H9 (cell line): Measurements from ENCODE around the gene UNC80. TPM values are rescaled to one million over a fixed set of nuclear protein-coding genes. Genes with fewer than 3 reads are reported as not detected.

Source experiments
- DNase-seq: peaks from one replicate; pipeline ENCODE4 v3.0.0-alpha.2; 2017
- H2AFZ ChIP-seq: one replicate; pipeline ENCODE4 v1.6.1; 2013; ENCODE audit warnings: mild to moderate bottlenecking, low read length, control low read depth, moderate library complexity
- H2AK5ac ChIP-seq: 2 replicates; pipeline ENCODE4 v1.6.1; 2013; ENCODE audit warnings: low read length, control low read depth, mixed read lengths; ENCODE audit not compliant: insufficient read length
- H2BK120ac ChIP-seq: one replicate; pipeline ENCODE4 v1.6.1; 2013; ENCODE audit warnings: low read depth, mild to moderate bottlenecking, low read length, control low read depth, inconsistent platforms; ENCODE audit not compliant: poor library complexity, severe bottlenecking
- H2BK12ac ChIP-seq: 2 replicates; pipeline ENCODE4 v1.6.1; 2013; ENCODE audit warnings: low read length, control low read depth, mixed read lengths, low read depth; ENCODE audit not compliant: insufficient read length
- H2BK15ac ChIP-seq: 2 replicates; pipeline ENCODE4 v1.6.1; 2013; ENCODE audit warnings: low read depth, low read length, control low read depth
- H2BK20ac ChIP-seq: one replicate; pipeline ENCODE4 v1.6.1; 2013; ENCODE audit warnings: low read depth, mild to moderate bottlenecking, low read length, control low read depth, inconsistent platforms; ENCODE audit not compliant: poor library complexity, severe bottlenecking
- H2BK5ac ChIP-seq: 2 replicates; pipeline ENCODE4 v1.6.1; 2013; ENCODE audit warnings: low read length, control low read depth, mixed read lengths; ENCODE audit not compliant: insufficient read length
- H3K14ac ChIP-seq: 2 replicates; pipeline ENCODE4 v1.6.1; 2013; ENCODE audit warnings: low read length, control low read depth; ENCODE audit not compliant: insufficient read depth
- H3K18ac ChIP-seq: 2 replicates; pipeline ENCODE4 v1.6.1; 2013; ENCODE audit warnings: low read depth, mild to moderate bottlenecking, mixed read lengths, low read length, control low read depth; ENCODE audit not compliant: insufficient read length
- H3K23ac ChIP-seq: 2 replicates; pipeline ENCODE4 v1.6.1; 2013; ENCODE audit warnings: low read length, control low read depth, mixed read lengths, low read depth; ENCODE audit not compliant: insufficient read length
- H3K23me2 ChIP-seq: 2 replicates; pipeline ENCODE4 v1.6.1; 2013; ENCODE audit warnings: low read depth, mild to moderate bottlenecking, mixed read lengths, low read length, control low read depth; ENCODE audit not compliant: insufficient read length, poor library complexity, severe bottlenecking
- H3K27ac ChIP-seq: 2 replicates; pipeline ENCODE4 v1.5.1; 2013; ENCODE audit warnings: low read length, control low read depth, mixed read lengths, low read depth; ENCODE audit not compliant: insufficient read length
- H3K27me3 ChIP-seq: 2 replicates; pipeline ENCODE4 v1.6.1; 2013; ENCODE audit warnings: low read length, control low read depth, inconsistent platforms; ENCODE audit not compliant: insufficient read depth
- H3K4ac ChIP-seq: 2 replicates; pipeline ENCODE4 v1.6.1; 2013; ENCODE audit warnings: low read depth, mild to moderate bottlenecking, control low read depth, inconsistent platforms, low read length, moderate library complexity
- H3K4me1 ChIP-seq: 2 replicates; pipeline ENCODE4 v1.6.1; 2013; ENCODE audit warnings: low read length, control low read depth, inconsistent platforms; ENCODE audit not compliant: insufficient read depth
- H3K4me2 ChIP-seq: 2 replicates; pipeline ENCODE4 v1.6.1; 2013; ENCODE audit warnings: low read length, control low read depth, mixed read lengths; ENCODE audit not compliant: insufficient read length, insufficient read depth
- H3K56ac ChIP-seq: 2 replicates; pipeline ENCODE4 v1.6.1; 2013; ENCODE audit warnings: low read depth, mild to moderate bottlenecking, mixed read lengths, low read length, control low read depth; ENCODE audit not compliant: insufficient read length
- H3K79me1 ChIP-seq: 2 replicates; pipeline ENCODE4 v1.6.1; 2013; ENCODE audit warnings: low read depth, mild to moderate bottlenecking, moderate library complexity, low read length, control low read depth, inconsistent platforms; ENCODE audit not compliant: insufficient read depth, poor library complexity, severe bottlenecking
- H3K79me2 ChIP-seq: 2 replicates; pipeline ENCODE4 v1.6.1; 2013; ENCODE audit warnings: low read length, control low read depth, inconsistent platforms; ENCODE audit not compliant: insufficient read depth
- H3K9ac ChIP-seq: 2 replicates; pipeline ENCODE4 v1.6.1; 2013; ENCODE audit warnings: low read length, control low read depth, mixed read lengths; ENCODE audit not compliant: insufficient read length; ENCODE audit errors: extremely low read depth
- H3K9me3 ChIP-seq: one replicate; pipeline ENCODE4 v1.6.1; 2013; ENCODE audit warnings: low read depth, low read length, inconsistent platforms; ENCODE audit not compliant: control insufficient read depth
- H3T11ph ChIP-seq: one replicate; pipeline ENCODE4 v1.6.1; 2013; ENCODE audit warnings: mild to moderate bottlenecking, low read length, control low read depth, inconsistent platforms
- H4K20me1 ChIP-seq: one replicate; pipeline ENCODE4 v1.6.1; 2013; ENCODE audit not compliant: control insufficient read depth, insufficient read length, insufficient read depth
- H4K5ac ChIP-seq: 2 replicates; pipeline ENCODE4 v1.6.1; 2013; ENCODE audit warnings: low read depth, mild to moderate bottlenecking, mixed read lengths, low read length, control low read depth; ENCODE audit not compliant: insufficient read length
- H4K8ac ChIP-seq: replicated peaks from 2 replicates; pipeline ENCODE4 v1.6.1; 2013; ENCODE audit warnings: low read length, control low read depth, mixed read lengths, low read depth; ENCODE audit not compliant: insufficient read length
- H4K91ac ChIP-seq: 2 replicates; pipeline ENCODE4 v1.6.1; 2013; ENCODE audit warnings: low read depth, mild to moderate bottlenecking, moderate library complexity, mixed read lengths, low read length, control low read depth; ENCODE audit not compliant: insufficient read length
- H3K27ac Mint-ChIP-seq, 3 experiments: 2 replicates in 2 of 3; 3 replicates in 1 of 3; pipeline ENCODE4 v1.8.0; 2020 to 2021; ENCODE audit warnings: mixed read lengths in 3 of 3, mild to moderate bottlenecking in 1 of 3, moderate library complexity in 1 of 3
- H3K27me3 Mint-ChIP-seq: 2 replicates; pipeline ENCODE4 v1.8.0; 2021; ENCODE audit warnings: low read depth, mild to moderate bottlenecking, moderate library complexity, mixed read lengths
- H3K36me3 Mint-ChIP-seq, 3 experiments: 2 replicates in 2 of 3; 3 replicates in 1 of 3; pipeline ENCODE4 v1.8.0; 2020 to 2021; ENCODE audit warnings: low read depth in 3 of 3, mixed read lengths in 3 of 3; ENCODE audit not compliant: insufficient read depth in 1 of 3
- H3K4me1 Mint-ChIP-seq, 2 experiments: 2 replicates each; pipeline ENCODE4 v1.8.0; 2020; ENCODE audit warnings: mixed read lengths in 2 of 2
- H3K4me3 Mint-ChIP-seq, 2 experiments: 2 replicates in 1 of 2; 3 replicates in 1 of 2; pipeline ENCODE4 v1.8.0; 2020 to 2021; ENCODE audit warnings: mild to moderate bottlenecking in 2 of 2, mixed read lengths in 2 of 2, moderate library complexity in 1 of 2
- H3K9me3 Mint-ChIP-seq, 2 experiments: 2 replicates in 1 of 2; 3 replicates in 1 of 2; pipeline ENCODE4 v1.8.0; 2020; ENCODE audit warnings: mild to moderate bottlenecking in 2 of 2, mixed read lengths in 2 of 2, moderate library complexity in 1 of 2
- CTCF ChIP-seq: fragments of 200-600 bp; sonication (generic); conservative IDR thresholded peaks from 3 replicates; pipeline ENCODE4 v1.8.0; 2021; ENCODE audit warnings: antibody characterized with exemption, mild to moderate bottlenecking
- WGBS: extraction: QIAGEN DNeasy Blood & Tissue Kit; methylation state at CpG from one replicate; pipeline ENCODE4 v1.1.7; 2013; ENCODE audit warnings: missing lambda C conversion rate, low lambda C conversion rate, mixed read lengths; ENCODE audit not compliant: insufficient read length; ENCODE audit errors: extremely low coverage; 5-methylcytosine and 5-hydroxymethylcytosine counted together
- total RNA-seq: library from RNA; stranded (reverse); gene quantifications from 2 replicates; pipeline ENCODE4 v1.2.1, GENCODE V29; 2021

Gene UNC80
- total RNA-seq, 1 experiment from 2014 or later: 0.52 TPM

GRCh38 chr2:209901172-209901571 is 129.5 kb downstream of the UNC80 start:
- Histone ChIP-seq H3K4me1 (no peaks in the 10 kb centered on the region), H2BK12ac (no peak overlapping the region), H2AK5ac (no peak overlapping the region), H2BK15ac (no peak overlapping the region), H4K20me1 (no peaks in the 10 kb centered on the region), H3K27me3 (no peaks in the 10 kb centered on the region), H3K23ac (no peak overlapping the region), H3K56ac (no peak overlapping the region), H3K14ac (no peak overlapping the region), H4K8ac (no peak overlapping the region), H3K27ac (no peak overlapping the region), H3T11ph (no peak overlapping the region), H2BK5ac (no peak overlapping the region), H3K9ac (no peak overlapping the region), H3K23me2 (no peaks in the 10 kb centered on the region), H3K9me3 (no peaks in the 10 kb centered on the region), H3K4me2 (no peak overlapping the region), H3K79me1 (no peaks in the 10 kb centered on the region), H2BK120ac (no peak overlapping the region), H3K4ac (no peak overlapping the region), H4K91ac (no peak overlapping the region), H2BK20ac (no peak overlapping the region), H3K18ac (no peak overlapping the region), H3K79me2 (no peaks in the 10 kb centered on the region), H4K5ac (no peak overlapping the region), H2AFZ (no peak overlapping the region)
- H3K36me3 Mint-ChIP-seq: no peaks in the 10 kb centered on the region
- no peak for TF ChIP-seq CTCF
- H3K4me1 Mint-ChIP-seq: no peaks in the 10 kb centered on the region
- H3K27me3 Mint-ChIP-seq: peaks cover 2% of the 10 kb centered on the region; the same call in 1 of the 2 replicates
- H3K4me3 Mint-ChIP-seq: no peak overlapping the region
- H3K9me3 Mint-ChIP-seq: peaks cover 0 to 2% of the 10 kb centered on the region in 2 experiments; a peak in 2 of 5 replicates
- no peak for DNase-seq
- no peak overlapping the region; a peak in 1 of 7 replicates for H3K27ac Mint-ChIP-seq
- no CpG with 5 or more reads among the region's 2 CpGs for WGBS
